ENCODE data around the gene HMOX1.

GRCh38 chr22:35337932-35338331 is 43.0 kb upstream of the HMOX1 start:
- TF ChIP-seq, protein P1, sequence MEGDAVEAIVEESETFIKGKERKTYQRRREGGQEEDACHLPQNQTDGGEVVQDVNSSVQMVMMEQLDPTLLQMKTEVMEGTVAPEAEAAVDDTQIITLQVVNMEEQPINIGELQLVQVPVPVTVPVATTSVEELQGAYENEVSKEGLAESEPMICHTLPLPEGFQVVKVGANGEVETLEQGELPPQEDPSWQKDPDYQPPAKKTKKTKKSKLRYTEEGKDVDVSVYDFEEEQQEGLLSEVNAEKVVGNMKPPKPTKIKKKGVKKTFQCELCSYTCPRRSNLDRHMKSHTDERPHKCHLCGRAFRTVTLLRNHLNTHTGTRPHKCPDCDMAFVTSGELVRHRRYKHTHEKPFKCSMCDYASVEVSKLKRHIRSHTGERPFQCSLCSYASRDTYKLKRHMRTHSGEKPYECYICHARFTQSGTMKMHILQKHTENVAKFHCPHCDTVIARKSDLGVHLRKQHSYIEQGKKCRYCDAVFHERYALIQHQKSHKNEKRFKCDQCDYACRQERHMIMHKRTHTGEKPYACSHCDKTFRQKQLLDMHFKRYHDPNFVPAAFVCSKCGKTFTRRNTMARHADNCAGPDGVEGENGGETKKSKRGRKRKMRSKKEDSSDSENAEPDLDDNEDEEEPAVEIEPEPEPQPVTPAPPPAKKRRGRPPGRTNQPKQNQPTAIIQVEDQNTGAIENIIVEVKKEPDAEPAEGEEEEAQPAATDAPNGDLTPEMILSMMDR (IDR thresholded peaks at IDR 0.05) = peak in 2 of 4 donors; percentile 6 to 21
- TF ChIP-seq POLR2A (IDR thresholded peaks at IDR 0.05) = no peak
